RPMI7951 (cell line): ENCODE data around the gene LHFPL6. TPM values are rescaled to one million over a fixed set of nuclear protein-coding genes. Genes with fewer than 3 reads are reported as not detected.

Experiments used
- DNase-seq: peaks from one replicate; pipeline ENCODE4 v3.0.0-alpha.2; 2012; ENCODE audit warnings: low read depth
- total RNA-seq: library from RNA; depleted of rRNA; stranded (reverse); fragments of >200 nt; shearing (Covaris generic); gene quantifications from 2 replicates; pipeline ENCODE4 v1.2.3, GENCODE V29; 2014

LHFPL6 gene
- total RNA-seq, 1 experiment from 2014 or later: 34.7 TPM

- no peak for DNase-seq
Measured at GRCh38 chr13:39414339-39414738, 188.7 kb downstream of the LHFPL6 start.

- DNase-seq: no peak
Measured at GRCh38 chr13:39411511-39411910, 191.5 kb downstream of the LHFPL6 start.

- DNase-seq: no peak
Measured at GRCh38 chr13:39410964-39411363, 192.0 kb downstream of the LHFPL6 start.

GRCh38 chr13:39410096-39410901 lies 192.7 kb downstream of the LHFPL6 start:
- DNase-seq: no peak

- DNase-seq: no peak
Measured at GRCh38 chr13:39408512-39408911, 194.5 kb downstream of the LHFPL6 start.

GRCh38 chr13:39407786-39408185 lies 195.2 kb downstream of the LHFPL6 start:
- no peak for DNase-seq

GRCh38 chr13:39407138-39407537 lies 195.9 kb downstream of the LHFPL6 start:
- DNase-seq: no peak

GRCh38 chr13:39406688-39407087 lies 196.3 kb downstream of the LHFPL6 start:
- DNase-seq: no peak

GRCh38 chr13:39405596-39406205 lies 197.3 kb downstream of the LHFPL6 start:
- DNase-seq: peak; percentile 16

GRCh38 chr13:39405107-39405506 lies 197.9 kb downstream of the LHFPL6 start:
- DNase-seq: no peak

- no peak for DNase-seq
Measured at GRCh38 chr13:39403106-39403505, 199.9 kb downstream of the LHFPL6 start.

- no peak for DNase-seq
Measured at GRCh38 chr13:39402221-39402970, 200.6 kb downstream of the LHFPL6 start.

- no peak for DNase-seq
Measured at GRCh38 chr13:39401756-39402155, 201.2 kb downstream of the LHFPL6 start.

- no peak for DNase-seq
Measured at GRCh38 chr13:39401046-39401705, 201.8 kb downstream of the LHFPL6 start.

GRCh38 chr13:39399102-39399501 lies 203.9 kb downstream of the LHFPL6 start:
- DNase-seq: no peak

- DNase-seq: no peak
Measured at GRCh38 chr13:39397896-39398265, 205.1 kb downstream of the LHFPL6 start.

- no peak for DNase-seq
Measured at GRCh38 chr13:39397226-39397895, 205.6 kb downstream of the LHFPL6 start.

- DNase-seq: no peak
Measured at GRCh38 chr13:39394796-39395678, 208.0 kb downstream of the LHFPL6 start.

- DNase-seq: no peak
Measured at GRCh38 chr13:39391761-39392160, 211.2 kb downstream of the LHFPL6 start.

GRCh38 chr13:39389013-39389412 lies 214.0 kb downstream of the LHFPL6 start:
- no peak for DNase-seq
